ENCODE measurements around the gene KCNRG. TPM values are rescaled to one million over a fixed set of nuclear protein-coding genes. Genes with fewer than 3 reads are reported as not detected.
"Not testable (repeated sequence)": the region's sequence is repeated elsewhere in the genome, so short reads cannot be mapped to it uniquely, and the experiment has no call there.

KCNRG gene
- total and polyA plus RNA-seq, 7 donors, result 0.31 to 0.73 (median 0.60) TPM; not detected in 2

GRCh38 chr13:49986471-49986870, 28.8 kb upstream of the KCNRG start:
- Histone ChIP-seq H3K36me3 (ENCODE audit: insufficient read depth in 1 of 2, low read depth in 1 of 2) (peaks cover 0 to 30% of the 10 kb centered on the region in 2 donors), H3K27ac (no peak overlapping the region), H3K4me3 (no peak overlapping the region), H3K4me1 (peaks cover 14% of the 10 kb centered on the region), H3K27me3 (ENCODE audit: insufficient read depth in 3 of 3, low read length in 2 of 3) (no peaks in the 10 kb centered on the region), H3K9me3 (no peaks in the 10 kb centered on the region)
- intact Hi-C loops (cut with DNase I), result no loop called here
- DNase-seq (no peak), ATAC-seq (peak in 1 of 4 donors; percentile 36)
- TF ChIP-seq, protein P1, sequence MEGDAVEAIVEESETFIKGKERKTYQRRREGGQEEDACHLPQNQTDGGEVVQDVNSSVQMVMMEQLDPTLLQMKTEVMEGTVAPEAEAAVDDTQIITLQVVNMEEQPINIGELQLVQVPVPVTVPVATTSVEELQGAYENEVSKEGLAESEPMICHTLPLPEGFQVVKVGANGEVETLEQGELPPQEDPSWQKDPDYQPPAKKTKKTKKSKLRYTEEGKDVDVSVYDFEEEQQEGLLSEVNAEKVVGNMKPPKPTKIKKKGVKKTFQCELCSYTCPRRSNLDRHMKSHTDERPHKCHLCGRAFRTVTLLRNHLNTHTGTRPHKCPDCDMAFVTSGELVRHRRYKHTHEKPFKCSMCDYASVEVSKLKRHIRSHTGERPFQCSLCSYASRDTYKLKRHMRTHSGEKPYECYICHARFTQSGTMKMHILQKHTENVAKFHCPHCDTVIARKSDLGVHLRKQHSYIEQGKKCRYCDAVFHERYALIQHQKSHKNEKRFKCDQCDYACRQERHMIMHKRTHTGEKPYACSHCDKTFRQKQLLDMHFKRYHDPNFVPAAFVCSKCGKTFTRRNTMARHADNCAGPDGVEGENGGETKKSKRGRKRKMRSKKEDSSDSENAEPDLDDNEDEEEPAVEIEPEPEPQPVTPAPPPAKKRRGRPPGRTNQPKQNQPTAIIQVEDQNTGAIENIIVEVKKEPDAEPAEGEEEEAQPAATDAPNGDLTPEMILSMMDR (IDR thresholded peaks at IDR 0.05), result no peak
- WGBS, 3 donors, result 42 to 55% (median 50%) methylated on average over 7 of the region's 7 CpGs

DNA sequence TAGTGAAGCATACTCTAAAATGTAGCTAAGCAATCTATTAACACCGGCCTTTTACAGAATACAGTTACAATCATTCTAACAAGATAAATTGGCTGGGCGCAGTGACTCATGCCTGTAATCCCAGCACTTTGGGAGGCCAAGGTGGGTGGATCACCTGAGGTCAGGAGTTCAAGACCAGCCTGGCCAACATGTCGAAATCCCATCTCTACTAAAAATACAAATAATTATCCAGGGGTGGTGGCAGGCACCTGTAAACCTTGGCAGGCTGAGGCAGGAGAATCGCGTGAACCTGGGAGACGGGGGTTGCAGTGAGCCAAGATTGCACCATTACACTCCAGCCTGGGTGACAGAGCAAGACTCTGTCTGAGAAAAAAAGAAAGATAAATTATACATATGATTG, 24.6 kb upstream of the KCNRG start:
- peak in 1 of 4 donors; percentile 30 for ATAC-seq
- intact Hi-C loops (cut with DNase I), result loop anchor here in 1 of 2 donors (10.0 kb wide), 1 partner anchor 404 kb away; no protein-coding TSS in a partner anchor
- not testable (repeated sequence) for H3K4me1 ChIP-seq; H3K27me3 ChIP-seq (ENCODE audit: insufficient read depth in 3 of 3, low read length in 2 of 3); H3K9me3 ChIP-seq; H3K4me3 ChIP-seq; DNase-seq; H3K27ac ChIP-seq
- peaks cover 0 to 47% of the 10 kb centered on the region in 2 donors for H3K36me3 ChIP-seq (ENCODE audit: insufficient read depth in 1 of 2, low read depth in 1 of 2)
- WGBS, 3 donors, result 69 to 87% (median 79%) methylated on average over 6 of the region's 6 CpGs

DNA sequence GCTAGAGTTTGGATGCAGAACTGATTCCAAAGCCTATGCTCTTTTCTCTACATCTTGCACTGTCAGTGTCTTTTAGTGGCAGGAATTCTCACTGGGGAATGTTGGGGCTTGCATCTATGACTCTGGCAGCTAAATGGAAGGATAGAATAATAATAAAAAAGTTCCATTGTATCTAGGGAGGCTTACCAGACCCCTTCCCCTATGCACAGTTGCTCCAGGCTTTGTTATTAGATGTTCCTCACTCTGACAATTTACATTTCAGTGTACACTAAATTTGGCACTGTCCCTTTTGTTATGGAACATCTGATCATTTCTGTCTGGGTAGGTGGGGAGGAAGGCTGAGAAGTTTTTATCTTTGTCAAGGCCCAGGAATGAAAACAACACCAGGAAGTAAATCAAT, 22.1 kb upstream of the KCNRG start:
- ATAC-seq (no peak), DNase-seq (no peak)
- intact Hi-C loops (cut with DNase I), result loop anchor here in 1 of 2 donors (10.0 kb wide), 1 partner anchor 402 kb away; no protein-coding TSS in a partner anchor
- TF ChIP-seq, protein P1 (IDR thresholded peaks at IDR 0.05), result no peak
- Histone ChIP-seq H3K36me3 (ENCODE audit: insufficient read depth in 1 of 2, low read depth in 1 of 2) (peaks cover 0 to 48% of the 10 kb centered on the region in 2 donors), H3K27ac (no peak overlapping the region), H3K27me3 (ENCODE audit: insufficient read depth in 3 of 3, low read length in 2 of 3) (no peaks in the 10 kb centered on the region), H3K9me3 (no peaks in the 10 kb centered on the region), H3K4me1 (peaks cover 5% of the 10 kb centered on the region), H3K4me3 (no peak overlapping the region)

DNA sequence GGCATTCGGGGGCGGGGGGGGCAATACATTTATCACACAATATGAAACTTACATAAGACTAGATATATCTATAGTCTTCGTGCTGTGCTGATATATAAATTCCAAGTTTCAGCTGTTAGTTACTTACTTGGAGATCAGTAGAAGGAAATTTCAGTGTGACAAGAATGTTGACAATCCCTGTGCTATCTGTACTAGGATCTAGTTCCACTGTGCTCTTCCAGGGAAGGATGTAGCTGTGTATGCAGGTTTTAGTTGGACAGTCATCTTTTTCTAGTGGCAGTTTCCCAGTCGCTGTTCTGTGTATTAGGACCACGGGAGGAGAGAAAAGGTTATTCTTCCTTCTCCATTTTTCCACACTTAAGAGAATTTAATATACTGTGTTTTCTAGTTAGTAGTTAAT, 21.6 kb upstream of the KCNRG start:
- ATAC-seq (no peak), DNase-seq (no peak)
- intact Hi-C loops (cut with DNase I), result loop anchor here in 1 of 2 donors (10.0 kb wide), 1 partner anchor 401 kb away; no protein-coding TSS in a partner anchor
- H3K27me3 ChIP-seq (ENCODE audit: insufficient read depth in 3 of 3, low read length in 2 of 3), result no peaks in the 10 kb centered on the region
- H3K27ac ChIP-seq, result no peak overlapping the region
- peaks cover under 1 to 48% of the 10 kb centered on the region in 2 donors for H3K36me3 ChIP-seq (ENCODE audit: insufficient read depth in 1 of 2, low read depth in 1 of 2)
- H3K9me3 ChIP-seq, result no peaks in the 10 kb centered on the region
- TF ChIP-seq, protein P1 (IDR thresholded peaks at IDR 0.05), result no peak
- peaks cover 10% of the 10 kb centered on the region for H3K4me1 ChIP-seq
- H3K4me3 ChIP-seq, result no peak overlapping the region
- 63 to 77% (median 68%) methylated on average over 5 of the region's 5 CpGs for WGBS, 3 donors

GRCh38 chr13:49995625-49996101, 19.6 kb upstream of the KCNRG start:
- Histone ChIP-seq H3K27ac (peak overlapping the region; percentile 94), H3K27me3 (ENCODE audit: insufficient read depth in 3 of 3, low read length in 2 of 3) (no peaks in the 10 kb centered on the region), H3K4me1 (peaks cover 30% of the 10 kb centered on the region), H3K36me3 (ENCODE audit: insufficient read depth in 1 of 2, low read depth in 1 of 2) (peaks cover 8 to 51% of the 10 kb centered on the region in 2 donors), H3K9me3 (no peaks in the 10 kb centered on the region), H3K4me3 (peak overlapping the region; percentile 68)
- ATAC-seq (no peak), DNase-seq (no peak)
- 42 to 48% (median 43%) methylated on average over 14 of the region's 14 CpGs for WGBS, 3 donors
- intact Hi-C loops (cut with DNase I), result loop anchor here (2.0 to 10.0 kb wide), 5 partner anchors 72 to 542 kb away; no protein-coding TSS in a partner anchor
- TF ChIP-seq, protein P1 (IDR thresholded peaks at IDR 0.05), result no peak

Measured in psoas muscle (tissue), 8 donors.